Vagina (tissue), 2 donors: ENCODE results near the gene ELL2.

Experiments
- POLR2A ChIP-seq, 2 donors: fragments of 450-650 bp; IDR thresholded peaks; one replicate each; pipeline ENCODE4 v1.6.1; 2017; ENCODE audit warnings: antibody characterized with exemption in 2 of 2, mild to moderate bottlenecking in 2 of 2, moderate library complexity in 2 of 2
- POLR2AphosphoS5 ChIP-seq, 2 donors: sonication (generic); formaldehyde crosslinking; IDR thresholded peaks; one replicate each; pipeline ENCODE4 v1.9.0; 2017; ENCODE audit warnings: antibody characterized with exemption in 2 of 2, mild to moderate bottlenecking in 2 of 2, low read depth in 1 of 2; ENCODE audit not compliant: insufficient read depth in 1 of 2
- TF ChIP-seq, protein P1 (sequence below), 3 experiments: fragments of 450-650 bp in 2 of 3; fragments of 200-600 bp in 1 of 3; sonication (generic) in 1 of 3; IDR thresholded peaks; one replicate each; pipeline ENCODE4 v1.5.1; 2017 to 2019; ENCODE audit warnings: antibody characterized with exemption in 3 of 3, mild to moderate bottlenecking in 2 of 3, moderate library complexity in 2 of 3

DNA sequence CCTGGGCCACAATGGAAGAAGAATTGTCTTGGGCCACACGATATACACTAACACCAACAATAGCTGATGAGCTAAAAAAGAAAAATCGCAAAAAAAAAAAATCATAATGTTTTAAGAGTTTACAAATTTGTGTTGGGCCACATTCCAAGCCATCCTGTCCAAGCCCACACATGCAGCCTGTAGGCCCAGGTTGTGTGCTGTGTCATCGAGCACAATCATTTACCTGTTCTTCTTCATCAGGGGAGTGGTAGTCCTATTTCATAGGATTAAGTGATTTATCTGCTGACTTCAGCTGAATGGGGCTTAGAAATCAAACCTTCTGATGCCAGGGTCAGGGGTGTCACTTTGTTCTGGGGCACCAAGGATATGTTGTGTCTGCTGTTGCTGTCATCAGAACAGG is 44.6 kb upstream of the ELL2 start:
- no peak for TF ChIP-seq POLR2A (IDR thresholded peaks at IDR 0.05)
- TF ChIP-seq, protein P1, sequence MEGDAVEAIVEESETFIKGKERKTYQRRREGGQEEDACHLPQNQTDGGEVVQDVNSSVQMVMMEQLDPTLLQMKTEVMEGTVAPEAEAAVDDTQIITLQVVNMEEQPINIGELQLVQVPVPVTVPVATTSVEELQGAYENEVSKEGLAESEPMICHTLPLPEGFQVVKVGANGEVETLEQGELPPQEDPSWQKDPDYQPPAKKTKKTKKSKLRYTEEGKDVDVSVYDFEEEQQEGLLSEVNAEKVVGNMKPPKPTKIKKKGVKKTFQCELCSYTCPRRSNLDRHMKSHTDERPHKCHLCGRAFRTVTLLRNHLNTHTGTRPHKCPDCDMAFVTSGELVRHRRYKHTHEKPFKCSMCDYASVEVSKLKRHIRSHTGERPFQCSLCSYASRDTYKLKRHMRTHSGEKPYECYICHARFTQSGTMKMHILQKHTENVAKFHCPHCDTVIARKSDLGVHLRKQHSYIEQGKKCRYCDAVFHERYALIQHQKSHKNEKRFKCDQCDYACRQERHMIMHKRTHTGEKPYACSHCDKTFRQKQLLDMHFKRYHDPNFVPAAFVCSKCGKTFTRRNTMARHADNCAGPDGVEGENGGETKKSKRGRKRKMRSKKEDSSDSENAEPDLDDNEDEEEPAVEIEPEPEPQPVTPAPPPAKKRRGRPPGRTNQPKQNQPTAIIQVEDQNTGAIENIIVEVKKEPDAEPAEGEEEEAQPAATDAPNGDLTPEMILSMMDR (IDR thresholded peaks at IDR 0.05), result no peak
- TF ChIP-seq POLR2AphosphoS5 (IDR thresholded peaks at IDR 0.05; ENCODE audit: insufficient read depth in 1 of 2, low read depth in 1 of 2), result no peak
